H1 (cell line): Measurements from ENCODE around the gene PAX6. TPM values are rescaled to one million over a fixed set of nuclear protein-coding genes. Genes with fewer than 3 reads are reported as not detected.

ENCODE experiments used
- CTCF ChIA-PET: fragments of 300-600 bp; sonication (Branson Sonifier 250); formaldehyde crosslinking; loops from one replicate; lab custom pipeline; 2021; ENCODE audit not compliant: partially characterized antibody; lab: Charles Lee
- POLR2A ChIA-PET: fragments of 300-600 bp; sonication (Branson Sonifier 250); formaldehyde crosslinking; loops from one replicate; lab custom pipeline; 2021; ENCODE audit warnings: inconsistent platforms; ENCODE audit not compliant: partially characterized antibody; lab: Charles Lee
- DNase-seq, 2 experiments: peaks; one replicate each; pipeline versions ENCODE4 v3.0.0 to v3.0.0-alpha.2; 2010 to 2022; ENCODE audit warnings: low spot score in 2 of 2, low read depth in 1 of 2, mixed read lengths in 1 of 2
- FAIRE-seq: peaks from 2 replicates; lab custom pipeline; 2011; peaks lifted over from hg19 to GRCh38; lab: Jason Lieb, UNC
- H2AFZ ChIP-seq: 2 replicates; pipeline ENCODE4 v1.8.1; 2012; ENCODE audit warnings: low read length, inconsistent platforms
- H2AK5ac ChIP-seq: 2 replicates; pipeline ENCODE4 v1.6.1; 2013; ENCODE audit warnings: low read depth, low read length
- H2BK120ac ChIP-seq: replicated peaks from 2 replicates; pipeline ENCODE3; 2013; ENCODE audit warnings: low read depth, low read length, inconsistent platforms
- H2BK12ac ChIP-seq: 2 replicates; pipeline ENCODE4 v1.6.1; 2013; ENCODE audit warnings: low read depth, low read length
- H2BK15ac ChIP-seq: 2 replicates; pipeline ENCODE4 v1.6.1; 2013; ENCODE audit warnings: low read length
- H2BK20ac ChIP-seq: 2 replicates; pipeline ENCODE4 v1.6.1; 2013; ENCODE audit warnings: low read length
- H2BK5ac ChIP-seq: 2 replicates; pipeline ENCODE4 v1.6.1; 2013; ENCODE audit warnings: low read depth, low read length
- H3K14ac ChIP-seq: 2 replicates; pipeline ENCODE4 v1.6.1; 2013; ENCODE audit warnings: inconsistent platforms; ENCODE audit not compliant: insufficient read length
- H3K18ac ChIP-seq: 2 replicates; pipeline ENCODE4 v1.6.1; 2013; ENCODE audit warnings: low read length; ENCODE audit errors: extremely low read depth
- H3K23ac ChIP-seq: 2 replicates; pipeline ENCODE4 v1.6.1; 2013; ENCODE audit warnings: inconsistent platforms; ENCODE audit not compliant: insufficient read length
- H3K23me2 ChIP-seq: 2 replicates; pipeline ENCODE4 v1.6.1; 2013; ENCODE audit warnings: low read depth, low read length
- H3K27ac ChIP-seq: 2 replicates; pipeline ENCODE4 v1.6.1; 2011; ENCODE audit warnings: low read depth, low read length, inconsistent platforms
- H3K27me3 ChIP-seq, 4 experiments: replicated peaks in 1 of 4; 1 replicate in 1 of 4; 2 replicates in 3 of 4; pipeline versions ENCODE4 v1.6.1 to v1.8.1; 2011 to 2013; ENCODE audit warnings: low read length in 3 of 4, mild to moderate bottlenecking in 3 of 4, inconsistent platforms in 2 of 4, mixed read lengths in 2 of 4, moderate library complexity in 1 of 4; ENCODE audit not compliant: control insufficient read depth in 3 of 4, insufficient read depth in 3 of 4; ENCODE audit errors: extremely low read depth in 1 of 4
- H3K36me3 ChIP-seq, 4 experiments: 2 replicates each; pipeline versions ENCODE4 v1.6.1 to v1.8.1; 2011 to 2013; ENCODE audit warnings: mild to moderate bottlenecking in 4 of 4, low read length in 3 of 4, moderate library complexity in 2 of 4, control low read depth in 1 of 4, inconsistent platforms in 1 of 4; ENCODE audit not compliant: insufficient read depth in 4 of 4, control insufficient read depth in 2 of 4
- H3K4ac ChIP-seq: replicated peaks from 2 replicates; pipeline ENCODE3; 2013; ENCODE audit warnings: low read length, low read depth, mixed read lengths, inconsistent platforms; ENCODE audit not compliant: insufficient read length
- H3K4me1 ChIP-seq, 4 experiments: replicated peaks in 1 of 4; 1 replicate in 1 of 4; 2 replicates in 3 of 4; pipeline versions ENCODE4 v1.6.1 to v1.8.1; 2011 to 2013; ENCODE audit warnings: low read length in 3 of 4, inconsistent platforms in 2 of 4, mixed read lengths in 1 of 4; ENCODE audit not compliant: insufficient read depth in 4 of 4, control insufficient read depth in 3 of 4
- H3K4me2 ChIP-seq, 2 experiments: 2 replicates each; pipeline versions ENCODE4 v1.6.1 to v1.8.1; 2011 to 2013; ENCODE audit warnings: low read depth in 2 of 2, low read length in 2 of 2, control low read depth in 1 of 2, inconsistent platforms in 1 of 2, mild to moderate bottlenecking in 1 of 2; ENCODE audit not compliant: insufficient read depth in 1 of 2
- H3K4me3 ChIP-seq, 4 experiments: fragments of 200-600, 300-600 bp in 1 of 4; sonication (generic), shearing (Covaris generic), sonication (Bioruptor Twin) in 1 of 4; 2 replicates each; pipeline versions ENCODE4 v1.5.1 to v1.8.1; 2011 to 2016; ENCODE audit warnings: low read length in 4 of 4, low read depth in 3 of 4, control low read depth in 2 of 4, inconsistent platforms in 2 of 4, mild to moderate bottlenecking in 2 of 4, mixed read lengths in 1 of 4, moderate library complexity in 1 of 4; ENCODE audit not compliant: insufficient read depth in 2 of 4; ENCODE audit errors: extremely low read depth in 1 of 4
- H3K56ac ChIP-seq: replicated peaks from 2 replicates; pipeline ENCODE3; 2013; ENCODE audit warnings: low read depth, mild to moderate bottlenecking, mixed read lengths, low read length, inconsistent platforms; ENCODE audit not compliant: insufficient read length
- H3K79me1 ChIP-seq: 2 replicates; pipeline ENCODE4 v1.6.1; 2013; ENCODE audit warnings: low read depth, low read length, control low read depth
- H3K79me2 ChIP-seq, 2 experiments: 2 replicates each; pipeline versions ENCODE4 v1.6.1 to v1.8.1; 2012 to 2013; ENCODE audit warnings: low read length in 2 of 2, mild to moderate bottlenecking in 2 of 2, inconsistent platforms in 1 of 2; ENCODE audit not compliant: insufficient read depth in 2 of 2, control insufficient read depth in 1 of 2
- H3K9ac ChIP-seq, 4 experiments: replicated peaks in 1 of 4; 1 replicate in 1 of 4; 2 replicates in 3 of 4; pipeline versions ENCODE4 v1.6.1 to v1.8.1; 2011 to 2013; ENCODE audit warnings: low read depth in 3 of 4, low read length in 3 of 4, control low read depth in 2 of 4, mild to moderate bottlenecking in 2 of 4, moderate library complexity in 2 of 4, inconsistent platforms in 1 of 4; ENCODE audit errors: extremely low read depth in 1 of 4
- H3K9me3 ChIP-seq, 2 experiments: 2 replicates each; pipeline versions ENCODE4 v1.6.1 to v1.8.1; 2012 to 2013; ENCODE audit warnings: mild to moderate bottlenecking in 2 of 2, moderate library complexity in 2 of 2, control low read depth in 1 of 2, inconsistent platforms in 1 of 2, low read depth in 1 of 2, low read length in 1 of 2, mixed read lengths in 1 of 2; ENCODE audit not compliant: insufficient read depth in 2 of 2
- H4K20me1 ChIP-seq, 2 experiments: replicated peaks in 1 of 2; 2 replicates each; pipeline versions ENCODE3 to v1.8.1; 2011 to 2013; ENCODE audit warnings: inconsistent platforms in 2 of 2, low read length in 2 of 2, mild to moderate bottlenecking in 1 of 2; ENCODE audit not compliant: insufficient read depth in 2 of 2, control insufficient read depth in 1 of 2
- H4K5ac ChIP-seq: 2 replicates; pipeline ENCODE4 v1.6.1; 2013; ENCODE audit warnings: low read length, low read depth, mixed read lengths, inconsistent platforms; ENCODE audit not compliant: insufficient read length
- H4K8ac ChIP-seq: 2 replicates; pipeline ENCODE4 v1.8.0; 2013; ENCODE audit warnings: mild to moderate bottlenecking, moderate library complexity, low read length, inconsistent platforms; ENCODE audit not compliant: insufficient read depth; ENCODE audit errors: extremely low read depth
- H4K91ac ChIP-seq: replicated peaks from 2 replicates; pipeline ENCODE3; 2013; ENCODE audit warnings: low read length, mixed read lengths, inconsistent platforms; ENCODE audit not compliant: insufficient read length
- CHD1 ChIP-seq: IDR thresholded peaks from 2 replicates; pipeline ENCODE4 v1.6.1; 2012; ENCODE audit warnings: low read depth, low read length, improper control_type of control experiment
- EGR1 ChIP-seq: IDR thresholded peaks from 2 replicates; pipeline ENCODE4 v1.6.1; 2011; ENCODE audit warnings: low read depth, low read length, borderline replicate concordance
- HDAC2 ChIP-seq, 2 experiments: fragments of 300-600 bp in 1 of 2; sonication (generic) in 1 of 2; IDR thresholded peaks; 2 replicates each; pipeline ENCODE4 v1.6.1; 2011 to 2012; ENCODE audit warnings: low read depth in 2 of 2, low read length in 2 of 2, mild to moderate bottlenecking in 2 of 2, moderate library complexity in 2 of 2, borderline replicate concordance in 1 of 2, inconsistent platforms in 1 of 2
- RBBP5 ChIP-seq: IDR thresholded peaks from 2 replicates; pipeline ENCODE4 v1.7.1; 2012; ENCODE audit warnings: low read depth, mild to moderate bottlenecking, inconsistent platforms, low read length, moderate library complexity, borderline replicate concordance
- RNF2 ChIP-seq: fragments of 200-900, 300-1000 bp; sonication (generic); IDR thresholded peaks from 2 replicates; pipeline ENCODE4 v1.7.1; 2016; ENCODE audit warnings: borderline replicate concordance, low read depth, mild to moderate bottlenecking, antibody characterized with exemption, low read length; ENCODE audit not compliant: poor library complexity, severe bottlenecking; ENCODE audit errors: missing control alignments
- SP1 ChIP-seq: IDR thresholded peaks from 2 replicates; pipeline ENCODE4 v1.6.1; 2011; ENCODE audit warnings: low read depth, low read length
- SUZ12 ChIP-seq: fragments of 200-600 bp; sonication (generic); IDR thresholded peaks from 2 replicates; pipeline ENCODE4 v1.6.1; 2012; ENCODE audit warnings: mild to moderate bottlenecking, inconsistent platforms, low read length, moderate library complexity, mixed read lengths
- TCF12 ChIP-seq: IDR thresholded peaks from 2 replicates; pipeline ENCODE4 v1.6.1; 2011; ENCODE audit warnings: low read depth, mild to moderate bottlenecking, low read length
- WGBS, 2 experiments: shearing (Covaris generic) in 1 of 2; methylation state at CpG; one replicate each; pipeline versions ENCODE4 v1.1.6 to v1.1.7; 2013 to 2015; ENCODE audit warnings: low lambda C conversion rate in 2 of 2, mixed read lengths in 2 of 2, inconsistent platforms in 1 of 2, low coverage in 1 of 2, missing lambda C conversion rate in 1 of 2; ENCODE audit not compliant: insufficient replicate concordance in 2 of 2, insufficient coverage in 1 of 2, insufficient read length in 1 of 2; ENCODE audit errors: extremely low coverage in 1 of 2, missing lambda C conversion rate in 1 of 2; 5-methylcytosine and 5-hydroxymethylcytosine counted together
- polyA plus RNA-seq, 7 experiments: library from polyadenylated mRNA; depleted of rRNA in 3 of 7; stranded (reverse) in 5 of 7; unstranded in 2 of 7; fragments of >200 nt in 5 of 7; fragments of 200-250 nt in 2 of 7; gene quantifications; 1 replicate in 5 of 7; 2 replicates in 1 of 7; 4 replicates in 1 of 7; pipeline versions ENCODE4 v1.2.1 to v1.2.3, GENCODE V29; 2011 to 2013; ENCODE audit warnings: missing spikeins in 2 of 7, mixed read lengths in 2 of 7
- total RNA-seq: library from RNA; stranded (reverse); fragmentation: NEBNext Ultra II Directional; extraction: Animal tissue kit (Norgen Biotek cat#: 25700); gene quantifications from 2 replicates; pipeline ENCODE4 v1.2.1, GENCODE V29; 2021

Gene PAX6
- total and polyA plus RNA-seq, 2 of the 8 experiments (the other 6 are each of a cell fraction or from before 2014, with no cell fraction given) = 0.30 to 0.65 TPM

DNA sequence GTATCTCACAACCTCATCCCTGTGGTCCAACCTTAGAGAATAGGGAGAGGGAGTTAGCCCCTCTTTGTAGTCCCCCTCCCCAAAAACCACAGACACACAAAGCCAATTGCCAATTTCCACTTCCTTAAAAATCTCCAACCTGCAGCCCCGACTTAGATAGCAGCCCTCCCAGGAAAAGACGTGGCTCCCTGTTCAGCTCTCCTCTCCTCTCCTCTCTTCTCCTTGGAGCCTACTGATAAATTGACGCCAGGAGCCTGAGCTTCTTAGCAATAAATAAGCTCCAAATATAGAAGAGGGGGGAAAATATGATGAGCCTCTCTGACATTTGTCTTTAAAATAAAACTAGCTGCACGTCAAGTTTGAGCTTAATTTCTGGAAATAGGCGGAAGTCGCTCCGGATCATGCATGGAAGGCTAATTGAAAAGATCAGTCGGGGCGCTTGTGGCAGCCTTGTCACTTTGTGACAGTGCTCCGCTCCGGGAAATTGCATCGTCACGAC, 7.3 kb downstream of the PAX6 start:
- H3K56ac ChIP-seq = no peak overlapping the region
- H2BK12ac ChIP-seq = no peak overlapping the region
- peak overlapping the region in 2 of 4 experiments; percentile 43 to 56; a peak in 4 of 8 replicates for H3K4me3 ChIP-seq
- TF ChIP-seq EGR1 (peak; percentile 33; the same call in 1 of the 2 replicates), SP1 (peak; percentile 42; the same call in 1 of the 2 replicates), RBBP5 (no peak), CHD1 (no peak), RNF2 (peak; percentile 93), TCF12 (no peak), HDAC2 (IDR thresholded peaks at IDR 0.05; ENCODE audit: borderline replicate concordance in 1 of 2, low read depth in 2 of 2, low read length in 2 of 2) (0 out of 4 replicates have a peak, but pooled peaks of 1 of the 2 experiments have one; percentile 47), SUZ12 (peak; percentile 11; the same call in 1 of the 2 replicates)
- peaks cover 2% of the 10 kb centered on the region; the same call in 1 of the 2 replicates for H3K23me2 ChIP-seq
- H4K91ac ChIP-seq = no peak overlapping the region
- 2% methylated on average over 13 of the region's 13 CpGs; no CpG with 5 or more reads in 1 of the 2 experiments for WGBS, 2 experiments
- H3K4me1 ChIP-seq = peaks cover 26 to 50% (median 30%) of the 10 kb centered on the region in 4 experiments
- H3K79me1 ChIP-seq = no peaks in the 10 kb centered on the region
- H2BK20ac ChIP-seq = 0 out of 2 replicates have a peak overlapping the region, but pooled peaks have one; percentile 13
- peaks cover 2 to 35% of the 10 kb centered on the region in 2 experiments for H4K20me1 ChIP-seq
- ChIA-PET CTCF (interaction anchor here (0.6 to 7.2 kb wide), 6 partner anchors 9 to 693 kb away, joined by 3 to 88 read pairs (median 4); no protein-coding TSS in a partner anchor), POLR2A (interaction anchor here (0.6 to 2.9 kb wide), 3 partner anchors 15 to 356 kb away, joined by 3 to 18 read pairs (median 5); no protein-coding TSS in a partner anchor)
- H3K23ac ChIP-seq = no peak overlapping the region
- no peak overlapping the region for H3K9ac ChIP-seq
- H4K8ac ChIP-seq = no peak overlapping the region
- H3K27ac ChIP-seq = no peak overlapping the region
- H3K18ac ChIP-seq = no peak overlapping the region
- no peak for DNase-seq
- H2BK15ac ChIP-seq = no peak overlapping the region
- no peak overlapping the region for H2AK5ac ChIP-seq
- no peak for FAIRE-seq
- no peaks in the 10 kb centered on the region for H3K9me3 ChIP-seq
- H3K4me2 ChIP-seq = peak overlapping the region; percentile 56 to 75
- no peak overlapping the region for H2BK120ac ChIP-seq
- no peaks in the 10 kb centered on the region; a peak in 1 of 8 replicates for H3K36me3 ChIP-seq
- peaks cover 91 to 100% (median 97%) of the 10 kb centered on the region in 4 experiments for H3K27me3 ChIP-seq
- no peaks in the 10 kb centered on the region for H3K79me2 ChIP-seq
- H3K14ac ChIP-seq = no peak overlapping the region
- H2BK5ac ChIP-seq = no peak overlapping the region
- H3K4ac ChIP-seq = no peak overlapping the region
- no peak overlapping the region for H4K5ac ChIP-seq
- no peak overlapping the region for H2AFZ ChIP-seq
